ENCODE data around the gene MYH15.

Gene MYH15

DNA sequence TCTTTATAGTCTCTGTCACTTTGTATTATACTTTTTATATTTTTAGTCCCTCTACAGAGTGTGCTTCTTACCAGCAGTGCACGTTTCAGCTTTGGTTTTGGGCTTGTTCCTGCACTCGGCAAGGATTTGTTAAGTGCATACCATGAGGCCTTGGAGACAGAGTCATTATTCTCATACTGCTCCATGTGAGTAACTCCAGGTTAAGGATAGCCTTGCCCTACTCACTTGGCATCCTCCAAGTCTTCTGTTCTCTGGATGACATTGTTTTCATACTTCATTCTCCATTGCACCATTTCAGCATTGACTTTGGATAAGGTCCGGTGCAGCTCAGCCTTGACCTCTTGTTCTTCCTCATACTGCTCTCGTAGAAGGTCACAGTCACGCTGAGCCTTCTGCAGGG lies 96.4 kb downstream of the MYH15 start:
- DNase-seq (ENCODE audit: low spot score): no peak

DNA sequence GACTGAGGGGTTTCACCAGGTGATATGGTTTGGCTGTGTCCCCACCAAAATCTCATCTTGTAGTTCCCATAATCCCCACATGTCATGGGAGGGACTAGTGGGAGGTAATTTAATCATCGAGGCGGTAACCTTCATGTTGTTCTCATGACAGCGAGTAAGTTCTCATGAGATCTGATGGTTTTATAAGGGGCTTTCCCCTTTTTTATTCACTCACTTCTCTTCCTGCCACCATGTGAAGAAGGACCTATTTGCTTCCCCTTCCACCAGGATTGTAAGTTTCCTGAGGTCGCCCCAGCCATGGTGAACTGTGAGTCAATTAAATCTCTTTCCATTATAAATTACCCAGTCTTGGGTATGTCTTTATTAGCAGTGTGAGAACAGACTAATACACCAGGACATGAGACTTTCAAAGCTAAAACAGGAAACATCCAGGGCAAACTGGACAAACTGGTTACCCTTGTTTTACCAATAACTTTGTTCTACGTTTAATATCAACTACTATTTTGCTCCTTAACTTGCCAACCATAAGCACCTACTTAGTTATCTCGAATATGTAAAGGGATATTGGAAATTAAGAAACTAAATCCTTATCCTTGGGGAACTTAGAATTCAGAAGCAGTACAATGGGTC lies 98.2 kb downstream of the MYH15 start:
- DNase-seq (ENCODE audit: low spot score): no peak

DNA sequence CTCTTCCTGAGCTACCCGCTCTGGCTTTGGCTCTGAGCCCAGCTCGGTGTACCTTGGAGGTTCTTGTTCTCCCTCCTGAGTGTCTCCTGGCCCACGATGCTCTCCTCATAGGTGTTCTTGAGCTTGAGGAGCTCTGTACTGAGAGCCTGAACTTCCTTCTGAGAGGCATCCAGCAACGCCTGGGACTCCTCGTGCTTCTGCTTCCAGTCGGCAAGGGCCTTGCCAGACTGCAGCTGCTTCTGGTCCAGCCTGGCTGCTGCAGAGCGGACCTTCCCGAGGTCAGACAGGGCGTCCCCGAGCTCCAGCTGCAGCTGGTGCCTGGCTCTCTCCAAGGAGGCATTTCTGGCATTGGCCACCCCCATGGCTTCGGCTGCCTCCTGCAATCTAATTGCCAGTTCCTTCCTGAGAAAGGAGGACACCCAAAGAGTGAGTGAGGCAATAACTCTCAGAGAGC lies 99.8 kb downstream of the MYH15 start:
- DNase-seq (ENCODE audit: low spot score): no peak

DNA sequence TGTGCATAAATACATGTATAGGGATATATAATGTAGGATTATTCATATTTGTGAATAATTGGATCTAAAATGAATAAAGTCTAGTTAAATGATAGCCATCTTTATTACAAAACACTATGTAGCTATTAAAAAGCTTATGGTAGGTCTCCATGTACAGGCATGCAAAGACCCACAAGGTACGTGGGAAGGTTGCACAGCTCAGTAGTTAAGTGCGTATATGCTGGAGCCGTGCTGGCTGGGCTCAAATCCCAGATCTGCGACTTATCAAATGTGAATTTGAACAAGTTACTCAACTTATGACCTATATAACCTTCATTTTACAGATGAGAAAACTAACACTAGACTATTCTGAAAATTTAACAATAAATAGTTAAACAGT lies 100.6 kb downstream of the MYH15 start:
- DNase-seq (ENCODE audit: low spot score): no peak

DNA sequence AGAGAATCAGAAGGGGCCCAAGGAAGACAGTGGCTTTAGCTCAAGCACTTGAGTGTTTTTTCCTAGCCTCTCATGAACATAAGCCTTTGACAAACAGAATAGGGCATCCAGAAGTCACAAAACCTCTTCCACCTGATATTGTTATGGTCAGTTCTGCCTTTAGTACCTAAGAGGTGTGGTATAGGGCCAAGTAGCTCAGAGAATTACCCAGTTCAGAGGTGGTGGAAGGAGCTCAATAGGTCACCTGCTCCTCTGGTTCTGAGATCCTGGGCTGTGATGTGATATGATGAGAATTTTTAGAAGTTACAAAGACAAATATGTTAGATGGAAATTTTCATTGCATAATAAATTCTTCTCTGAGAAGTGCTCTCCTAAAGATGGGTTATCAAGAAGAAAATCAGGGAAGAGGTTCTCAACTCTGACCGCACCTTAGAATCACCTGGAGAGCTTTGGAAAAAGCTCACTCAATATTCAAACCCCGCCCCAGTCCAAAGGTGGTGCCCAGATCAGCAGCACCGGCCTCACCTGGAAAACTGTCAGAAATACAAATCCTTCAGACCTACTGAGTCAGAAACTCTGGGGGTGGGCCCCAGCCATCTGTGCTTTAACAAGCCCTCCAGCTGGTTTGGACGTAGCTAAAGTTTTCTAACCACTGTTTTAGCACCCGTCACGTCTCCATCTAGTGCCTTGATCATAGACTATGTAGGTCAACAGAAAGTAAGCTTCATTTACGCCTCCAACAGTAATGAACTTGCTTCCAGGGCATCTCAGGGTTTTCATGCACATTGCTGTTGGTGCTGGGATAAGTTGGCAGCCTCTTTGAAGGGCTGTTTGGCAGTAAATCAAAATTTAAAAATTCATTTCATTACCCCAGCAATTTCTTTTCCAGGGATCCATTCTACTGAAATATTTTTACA lies 101.3 kb downstream of the MYH15 start:
- DNase-seq (ENCODE audit: low spot score): no peak

DNA sequence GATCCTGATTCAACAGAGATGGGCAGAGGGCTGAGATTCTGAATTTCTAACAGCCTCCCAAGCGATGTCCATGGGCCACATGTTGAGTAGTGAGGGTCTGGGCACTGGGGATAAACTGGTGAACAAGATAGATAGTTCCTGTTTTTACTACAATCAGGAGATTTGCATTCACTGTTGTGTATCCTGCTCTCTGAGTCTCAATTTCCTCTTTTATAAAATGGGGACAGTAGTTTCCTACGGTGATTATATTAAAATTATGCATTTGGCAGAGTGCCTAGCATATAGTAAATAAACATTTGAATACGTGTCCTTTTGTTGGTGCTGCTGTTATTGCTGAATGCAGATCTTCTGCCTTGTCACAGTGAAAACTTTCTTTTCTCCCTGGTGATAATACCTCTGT lies 102.5 kb downstream of the MYH15 start:
- DNase-seq (ENCODE audit: low spot score): no peak

DNA sequence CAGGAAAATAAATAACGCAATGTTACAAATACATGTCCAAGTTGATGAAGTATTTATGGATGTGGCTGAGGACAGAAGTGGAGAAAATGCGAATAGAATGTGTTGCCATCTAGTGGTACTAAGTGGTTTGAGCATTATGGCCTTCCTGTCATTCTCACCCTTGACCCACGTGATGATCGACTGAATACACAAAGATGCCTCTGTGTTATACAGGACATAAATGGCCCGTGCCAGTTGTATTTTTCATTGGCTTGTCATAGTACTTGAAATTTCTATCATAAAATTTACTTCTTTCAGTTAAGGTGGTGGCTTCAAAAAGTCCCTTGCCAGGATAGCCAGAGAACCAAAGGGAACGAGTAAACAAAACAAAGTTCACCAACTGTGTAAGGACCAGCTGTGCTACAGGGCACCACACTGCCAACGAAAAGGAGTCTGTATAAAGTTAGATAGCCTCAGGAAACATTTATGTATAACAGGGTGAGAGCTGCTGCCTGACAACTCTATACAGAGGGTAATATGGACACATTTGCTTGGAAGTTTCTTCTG lies 103.7 kb downstream of the MYH15 start:
- DNase-seq (ENCODE audit: low spot score): peak; percentile 72

DNA sequence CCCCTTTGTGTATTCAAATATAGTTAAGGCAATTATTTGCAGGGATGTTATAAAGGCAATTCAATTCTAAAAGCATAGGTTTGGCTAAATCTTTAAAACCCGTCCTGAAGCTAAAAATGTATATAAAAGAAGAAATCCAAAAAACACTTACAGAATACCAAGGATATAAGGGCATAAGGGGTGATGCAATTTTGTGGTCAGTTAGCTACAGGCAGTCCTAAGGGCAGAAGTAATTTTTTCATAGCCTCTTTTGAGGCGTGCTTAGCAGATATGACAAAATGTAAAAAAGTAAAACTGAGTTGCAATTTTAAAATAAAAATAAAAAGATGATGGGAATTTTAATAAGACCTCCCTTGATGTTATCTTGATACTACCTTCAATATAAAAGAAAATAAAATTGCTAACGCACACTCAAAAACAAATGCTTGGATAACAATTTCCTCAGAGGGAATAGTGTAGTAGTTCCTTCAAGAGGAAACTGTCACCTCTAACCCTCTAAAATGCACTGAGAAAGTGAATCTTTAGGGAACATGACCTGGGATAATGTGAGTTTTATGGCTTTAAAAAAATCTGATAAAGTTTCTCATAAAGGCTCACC lies 104.2 kb downstream of the MYH15 start:
- no peak for DNase-seq (ENCODE audit: low spot score)

DNA sequence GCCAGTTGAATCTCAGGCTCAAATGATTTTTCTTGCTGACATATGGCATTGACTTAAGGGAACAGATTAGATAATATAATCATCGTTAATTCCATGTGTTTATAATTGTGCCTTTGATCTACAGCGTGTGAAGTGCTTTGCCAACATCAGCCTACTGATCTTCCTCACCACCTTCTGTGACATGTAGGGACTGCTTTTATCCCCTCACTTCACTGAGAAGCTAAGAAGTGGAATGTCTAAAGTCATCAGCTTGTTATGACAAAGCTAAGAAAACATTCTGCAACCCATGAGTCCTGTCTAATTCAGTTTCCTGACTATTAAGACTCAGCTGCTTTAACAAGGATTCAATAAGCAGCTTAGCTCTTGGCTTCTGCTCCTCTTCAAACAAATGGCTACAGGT lies 106.0 kb downstream of the MYH15 start:
- DNase-seq (ENCODE audit: low spot score): no peak

DNA sequence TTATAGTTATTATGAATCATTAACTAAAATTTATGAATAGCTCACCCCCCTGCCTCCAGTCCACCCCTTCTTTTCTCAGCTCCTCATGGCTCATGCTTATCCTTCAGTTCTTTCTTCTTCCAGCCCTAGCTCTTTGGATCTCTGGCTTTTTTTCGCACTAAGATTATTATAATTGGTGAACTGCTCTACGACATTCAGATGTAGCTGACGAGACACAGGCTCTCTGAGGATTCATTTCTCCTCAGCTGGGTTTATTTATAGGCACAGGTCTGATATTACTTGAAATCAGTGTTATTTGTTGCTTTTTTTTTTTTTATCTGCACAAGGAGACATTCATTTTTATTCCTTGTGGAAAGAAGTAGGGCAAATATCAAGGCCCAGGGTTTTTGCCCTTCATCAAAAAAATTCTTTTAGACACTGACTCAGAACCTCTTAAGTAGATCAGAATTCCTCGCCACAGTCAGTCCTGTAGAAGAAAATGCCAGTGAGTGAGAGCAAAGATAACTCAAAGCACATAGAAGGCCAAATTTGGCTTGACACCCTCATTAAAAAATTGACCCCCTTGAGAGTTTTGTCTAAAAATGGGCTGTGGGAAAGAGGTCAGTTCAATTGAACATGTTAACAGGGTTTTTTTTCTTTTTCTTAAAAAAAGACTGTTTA lies 106.6 kb downstream of the MYH15 start:
- DNase-seq (ENCODE audit: low spot score): no peak

DNA sequence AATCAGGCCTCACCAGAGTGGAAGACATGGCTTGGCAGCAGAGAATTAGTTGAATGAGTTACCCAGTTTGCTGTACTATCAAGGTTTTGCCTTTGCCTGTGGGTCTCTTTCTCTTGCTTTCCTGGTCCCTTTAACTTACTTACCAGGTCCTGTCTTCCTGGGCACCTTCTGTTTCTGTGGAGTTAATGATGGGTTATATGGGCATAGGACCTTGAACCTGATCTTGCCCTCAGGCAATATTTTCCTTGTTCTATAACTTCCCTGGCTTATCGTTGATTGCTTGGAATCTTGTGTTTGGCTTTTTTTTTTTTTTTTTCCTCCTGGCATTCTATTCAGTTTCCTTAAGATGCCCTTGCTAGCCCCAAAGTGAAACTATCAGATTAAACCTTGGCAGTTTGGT lies 107.2 kb downstream of the MYH15 start:
- DNase-seq (ENCODE audit: low spot score): no peak

DNA sequence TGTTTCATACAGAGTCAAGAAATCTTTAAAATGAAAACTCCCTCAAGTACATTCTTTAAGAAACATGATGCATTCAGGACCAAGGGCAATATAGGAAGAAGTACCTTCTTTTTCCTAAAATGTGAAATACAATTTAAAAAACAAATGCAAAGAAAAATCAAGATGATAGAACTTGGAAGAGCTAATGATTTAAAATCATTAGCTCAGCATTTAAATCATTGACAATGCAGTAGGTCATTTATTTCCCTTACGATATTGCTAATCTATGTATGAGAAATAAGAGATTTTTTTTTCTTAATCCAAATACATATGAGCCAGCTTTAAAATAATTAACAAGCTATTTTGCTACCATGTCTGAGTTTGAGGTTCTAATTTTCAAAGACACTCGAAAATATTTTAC lies 108.6 kb downstream of the MYH15 start:
- DNase-seq (ENCODE audit: low spot score): no peak

DNA sequence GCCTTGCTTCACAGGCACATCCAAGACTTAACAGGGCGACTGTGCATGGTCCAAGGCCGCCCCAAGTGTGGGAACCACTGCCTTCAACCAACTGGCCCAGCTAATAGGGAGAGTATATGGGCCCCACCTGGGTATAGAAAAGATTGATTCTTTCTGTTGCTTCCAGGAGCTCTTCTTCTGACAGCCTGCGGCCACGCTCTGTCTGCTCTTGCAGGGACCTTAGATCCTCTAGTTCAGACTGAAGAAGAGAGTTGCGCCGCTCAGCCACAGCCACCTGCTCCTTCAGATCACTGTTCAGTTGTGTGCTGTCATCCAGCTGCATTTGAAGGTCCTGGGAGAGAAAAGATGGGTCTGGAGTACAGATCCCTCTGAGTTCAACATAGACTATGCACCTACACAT lies 111.9 kb downstream of the MYH15 start:
- no peak for DNase-seq (ENCODE audit: low spot score)

DNA sequence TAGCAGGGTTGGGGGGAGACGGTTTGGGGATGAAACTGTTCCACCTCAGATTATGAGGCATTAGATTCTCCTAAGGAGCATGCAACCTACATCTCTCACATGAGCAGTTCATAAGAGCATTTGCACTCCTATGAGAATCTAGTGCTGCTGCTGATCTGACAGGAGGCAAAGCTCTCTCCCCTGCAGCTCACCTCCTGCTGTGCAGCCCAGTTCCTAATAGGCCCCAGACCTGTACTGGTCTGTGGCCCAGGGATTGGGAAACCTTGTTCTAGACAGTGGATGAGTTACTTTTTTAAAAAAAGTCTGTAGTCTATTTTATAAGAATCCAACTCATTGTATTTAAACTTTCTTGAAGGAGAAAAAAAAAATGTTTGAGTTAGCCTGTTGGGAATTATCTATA lies 114.1 kb downstream of the MYH15 start:
- DNase-seq (ENCODE audit: low spot score): no peak

DNA sequence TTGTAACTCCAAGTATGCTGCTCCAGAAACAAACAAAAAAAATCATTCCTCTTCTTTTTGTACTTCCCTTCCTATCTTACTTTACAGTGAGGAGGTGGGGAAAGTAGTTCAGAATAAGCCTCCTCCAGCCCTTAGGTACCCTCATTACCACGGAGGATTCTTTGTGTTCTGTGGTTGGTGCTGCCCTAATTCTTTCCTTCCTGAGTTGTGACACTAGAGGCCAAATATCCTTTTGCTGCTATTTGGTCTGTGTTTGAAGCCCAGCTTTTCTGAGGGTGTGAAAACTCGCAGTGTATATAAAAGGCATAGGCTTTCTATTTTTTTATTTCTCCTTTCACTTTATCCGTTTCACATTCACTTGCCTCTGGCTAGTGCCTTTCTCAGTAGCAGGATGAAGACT lies 115.8 kb downstream of the MYH15 start:
- DNase-seq (ENCODE audit: low spot score): no peak

DNA sequence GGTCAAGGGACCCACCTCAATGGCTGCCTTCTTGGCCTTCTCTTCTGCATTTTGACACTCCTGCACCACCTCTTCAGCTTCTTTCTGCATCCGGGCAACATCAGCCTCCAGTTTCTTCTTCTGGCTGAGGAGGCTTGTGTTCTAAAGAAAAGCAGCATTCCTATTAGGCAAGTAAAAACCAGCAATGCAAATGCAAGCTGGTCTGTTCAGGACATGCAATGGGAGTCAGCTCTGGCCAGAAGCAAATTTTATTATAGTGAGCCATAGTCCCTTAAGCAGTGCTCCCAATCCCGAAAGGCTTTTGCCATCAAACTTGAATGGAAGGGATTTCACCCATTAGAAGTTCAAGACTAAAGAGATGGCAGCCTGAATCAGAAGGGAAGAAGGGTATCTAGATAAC lies 116.4 kb downstream of the MYH15 start:
- no peak for DNase-seq (ENCODE audit: low spot score)

DNA sequence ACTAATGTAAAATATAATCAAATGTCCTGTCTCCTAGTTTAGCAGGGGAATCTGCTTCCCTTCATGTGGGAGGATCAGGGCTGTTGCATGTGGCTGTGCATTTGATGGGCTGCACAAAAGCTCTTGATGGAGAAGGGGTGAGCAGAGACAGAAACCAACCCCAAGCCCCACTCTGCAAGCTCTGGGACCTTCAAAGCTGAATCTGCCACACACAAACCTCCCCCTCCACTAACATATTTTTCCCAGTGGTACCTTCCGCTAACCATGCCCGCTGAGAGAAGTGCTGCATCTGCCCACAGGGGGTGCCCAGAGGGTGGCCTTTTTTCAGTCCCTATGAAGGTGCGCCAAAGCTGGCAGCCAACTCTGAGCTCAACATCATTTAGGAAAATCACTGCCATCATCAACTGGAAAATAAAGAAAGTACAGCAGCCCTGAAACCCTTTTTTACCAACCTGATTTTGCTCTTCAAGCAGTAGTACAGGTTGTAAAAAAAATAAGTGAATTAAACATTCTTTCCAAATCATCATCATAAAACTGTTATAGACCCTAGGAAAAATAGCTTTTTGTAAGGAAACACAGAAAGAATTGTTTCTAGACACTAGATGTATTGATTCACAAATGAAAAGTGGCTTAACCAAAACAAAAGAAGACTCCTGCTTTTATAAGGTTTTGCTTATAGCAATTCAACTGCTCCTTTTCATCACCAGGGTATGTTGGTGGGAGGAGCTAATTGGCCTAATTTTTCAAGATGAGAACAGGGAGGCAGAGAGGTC lies 117.1 kb downstream of the MYH15 start:
- no peak for DNase-seq (ENCODE audit: low spot score)

DNA sequence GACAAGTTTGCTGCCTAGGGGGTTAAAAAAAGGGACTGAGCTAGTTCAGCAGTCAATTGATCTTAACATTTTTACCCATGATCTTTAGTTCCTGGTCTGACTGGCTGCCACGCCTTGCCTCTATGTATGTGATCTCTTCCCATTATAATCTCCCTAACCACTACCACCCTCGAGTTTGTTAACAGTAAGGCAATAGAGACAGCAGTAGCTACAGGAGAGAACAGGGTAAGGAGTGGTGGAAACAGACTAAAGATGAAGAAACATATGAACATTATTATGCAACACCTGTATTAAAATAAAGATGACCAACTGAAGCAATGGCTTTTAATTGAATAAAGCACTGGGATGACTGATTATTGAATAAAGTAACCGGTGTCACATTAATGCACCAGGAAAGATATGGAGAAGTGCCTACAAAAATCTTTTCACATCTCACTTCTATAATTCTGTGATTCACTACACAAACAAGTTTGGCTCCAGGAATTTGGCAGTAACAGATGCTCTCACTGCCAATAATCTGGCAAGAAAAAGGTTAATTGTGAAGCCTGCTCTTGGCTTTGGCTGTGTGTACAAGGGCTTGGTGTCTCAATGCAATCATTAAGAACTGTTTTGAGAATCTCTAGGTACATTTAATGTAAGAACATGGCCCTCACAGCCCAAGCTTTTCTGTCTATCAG lies 118.3 kb downstream of the MYH15 start:
- DNase-seq (ENCODE audit: low spot score): no peak

DNA sequence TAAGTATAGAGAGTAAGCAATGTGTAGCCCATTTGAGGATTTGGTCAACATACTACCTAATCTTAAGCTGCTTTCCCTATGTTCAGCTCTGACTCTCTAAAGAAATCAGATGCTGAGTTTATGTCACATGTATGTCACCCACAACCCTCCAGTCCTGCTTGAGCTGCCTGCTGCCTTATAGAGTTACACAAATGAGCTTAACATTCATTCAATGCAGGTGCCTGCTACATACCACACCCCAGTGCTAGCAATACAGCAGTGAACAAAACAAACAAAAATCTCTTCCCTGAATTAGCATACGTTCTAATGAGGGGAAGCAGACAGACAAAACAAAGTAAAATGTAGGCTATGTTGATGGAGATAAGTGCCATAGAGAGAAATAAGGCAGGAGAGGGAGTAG lies 121.0 kb downstream of the MYH15 start:
- DNase-seq (ENCODE audit: low spot score): no peak

DNA sequence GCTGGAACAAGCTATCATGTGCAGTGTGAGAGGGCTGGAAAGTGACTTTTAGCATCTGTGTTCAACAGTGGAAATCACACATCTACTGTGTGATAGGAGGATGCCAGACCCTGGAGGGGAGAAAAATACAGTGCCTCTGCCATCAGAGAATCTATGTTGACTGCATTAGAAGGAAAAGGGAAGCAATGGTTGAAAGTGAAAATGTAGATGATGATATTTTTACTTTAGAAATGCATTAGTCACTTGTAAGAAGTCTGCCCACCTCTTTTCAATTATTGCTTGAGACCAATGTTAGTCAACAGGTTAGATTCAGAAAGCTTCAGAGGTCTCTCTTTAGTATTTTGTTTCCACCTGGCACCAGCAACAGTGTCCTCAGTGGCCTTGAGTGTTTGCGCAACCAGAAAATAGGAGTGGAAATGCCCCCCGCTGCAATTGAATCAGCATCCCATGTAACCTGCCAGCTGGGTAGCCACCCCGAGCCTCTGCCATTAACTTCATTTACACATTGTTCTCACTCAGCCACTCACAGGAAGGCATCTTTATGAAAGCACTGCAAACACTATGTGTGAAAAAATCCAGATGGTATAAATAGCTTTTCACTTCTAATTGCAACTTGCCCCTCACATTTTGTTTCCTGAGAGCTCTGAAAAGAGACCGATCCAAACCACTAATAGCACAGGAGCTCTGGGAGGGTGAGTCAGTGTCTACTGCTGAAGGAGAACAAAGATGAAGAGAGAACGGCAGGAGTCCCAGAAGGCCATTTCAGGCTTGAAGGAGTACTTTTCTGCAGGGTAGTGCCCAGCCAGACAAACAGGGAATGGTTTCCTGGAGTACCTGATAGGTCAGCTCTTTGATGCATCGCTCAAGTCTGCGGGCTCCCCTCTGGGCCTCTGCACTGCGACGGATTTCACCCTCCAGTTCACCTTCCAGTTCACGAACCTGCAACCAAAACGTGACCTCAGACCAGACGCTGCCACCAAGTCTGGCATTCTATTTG lies 122.0 kb downstream of the MYH15 start:
- DNase-seq (ENCODE audit: low spot score): no peak

Measured in kidney capillary endothelial cell (primary cell).